GM18951 (cell line): Measurements from ENCODE around the gene KCNAB1.

Experiments used
- POLR2A ChIP-seq: IDR thresholded peaks from 4 replicates; pipeline ENCODE4 v1.6.1; 2011; ENCODE audit warnings: mild to moderate bottlenecking; ENCODE audit not compliant: insufficient read length, insufficient read depth; ENCODE audit errors: extremely low read depth
- in situ Hi-C: fragments of 300-500 bp; cut with MboI; formaldehyde crosslinking; loops from one replicate; pipeline ENCODE4 v1.12.0; 2022; ENCODE audit warnings: low sequenced_read_pairs, mixed read lengths, inconsistent platforms; ENCODE audit not compliant: unreplicated experiment

KCNAB1 gene

DNA sequence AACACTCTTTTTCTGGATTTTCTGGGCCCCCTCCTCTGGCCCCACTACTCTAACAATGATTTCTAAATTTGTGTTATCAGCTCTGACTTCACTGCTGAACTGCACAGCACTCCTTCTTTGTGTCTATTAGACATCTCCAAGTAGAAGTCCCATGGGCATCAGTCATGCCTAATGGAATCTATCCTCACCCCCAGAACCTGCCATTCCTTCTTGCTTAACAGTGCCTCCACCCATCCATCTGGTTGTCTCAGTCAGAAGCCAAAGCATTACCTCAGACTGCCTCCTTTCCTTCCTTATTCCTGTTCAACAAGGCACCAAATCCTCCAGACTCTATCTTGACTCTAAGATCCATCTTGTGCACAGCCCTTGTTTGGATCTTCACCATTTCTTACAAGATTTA lies 398.3 kb downstream of the KCNAB1 start:
- no peak for TF ChIP-seq POLR2A
- in situ Hi-C loops, result loop anchor here (25.0 kb wide), 1 partner anchor 356 kb away; no protein-coding TSS in a partner anchor

DNA sequence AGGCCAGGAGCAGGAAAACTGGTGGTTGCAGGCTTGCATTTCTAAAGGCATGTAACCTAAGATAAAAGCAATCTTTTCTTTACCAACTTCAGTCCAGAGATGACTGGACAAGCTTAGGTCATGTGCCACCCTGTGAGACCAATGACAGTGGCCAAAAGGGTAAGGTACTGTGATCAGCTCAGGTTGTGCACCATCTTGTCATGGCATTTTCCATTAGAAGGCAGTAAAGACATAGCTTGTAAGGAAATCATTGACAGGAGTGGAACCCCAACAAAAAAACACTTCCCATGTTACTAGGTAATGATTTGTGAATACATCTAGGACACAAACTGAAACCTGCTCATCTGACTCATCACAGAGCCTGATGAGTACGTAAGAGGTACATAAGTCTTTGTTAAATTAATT lies 399.4 kb downstream of the KCNAB1 start:
- in situ Hi-C loops, result loop anchor here (25.0 kb wide), 1 partner anchor 357 kb away; no protein-coding TSS in a partner anchor
- no peak for TF ChIP-seq POLR2A

DNA sequence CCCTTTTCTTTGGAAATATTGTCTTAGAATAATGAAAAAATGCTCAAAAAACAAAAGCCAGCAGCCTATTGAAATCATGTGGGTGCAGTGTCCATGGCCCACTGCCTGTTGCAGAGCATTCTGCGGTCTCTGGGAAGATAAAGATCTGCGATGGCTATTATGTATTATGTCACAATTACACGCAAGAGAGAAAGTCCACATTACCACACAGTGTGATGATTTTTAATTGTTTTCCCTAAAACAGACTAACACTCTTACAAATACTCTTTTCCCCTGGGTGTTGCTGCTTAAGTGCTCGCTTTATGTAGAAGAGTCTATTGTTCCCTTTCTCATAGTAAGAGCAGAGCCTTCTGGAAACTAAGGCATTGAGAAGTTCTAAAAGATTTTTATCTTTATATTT lies 402.3 kb downstream of the KCNAB1 start:
- TF ChIP-seq POLR2A, result no peak
- in situ Hi-C loops, result loop anchor here (25.0 kb wide), 1 partner anchor 360 kb away; no protein-coding TSS in a partner anchor

DNA sequence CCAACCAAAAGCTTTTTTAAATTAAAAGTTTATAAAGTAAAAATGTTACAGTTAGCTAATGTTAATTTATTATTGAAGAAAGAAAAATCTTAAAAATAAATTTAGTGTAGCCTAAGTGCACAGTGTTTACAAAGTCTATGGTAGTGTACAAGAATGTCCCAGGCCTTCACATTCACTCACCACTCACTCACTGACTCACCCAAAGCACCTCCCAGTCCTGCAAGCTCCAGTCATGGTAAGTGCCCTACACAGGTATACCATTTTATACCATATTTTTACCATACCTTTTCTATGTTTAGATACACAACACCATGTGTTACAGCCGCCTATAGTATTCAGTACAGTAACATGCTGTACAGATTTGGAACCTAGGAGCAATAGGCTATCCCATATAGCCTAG lies 405.4 kb downstream of the KCNAB1 start:
- in situ Hi-C loops, result loop anchor here (25.0 kb wide), 1 partner anchor 561 kb away; no protein-coding TSS in a partner anchor
- TF ChIP-seq POLR2A, result no peak

DNA sequence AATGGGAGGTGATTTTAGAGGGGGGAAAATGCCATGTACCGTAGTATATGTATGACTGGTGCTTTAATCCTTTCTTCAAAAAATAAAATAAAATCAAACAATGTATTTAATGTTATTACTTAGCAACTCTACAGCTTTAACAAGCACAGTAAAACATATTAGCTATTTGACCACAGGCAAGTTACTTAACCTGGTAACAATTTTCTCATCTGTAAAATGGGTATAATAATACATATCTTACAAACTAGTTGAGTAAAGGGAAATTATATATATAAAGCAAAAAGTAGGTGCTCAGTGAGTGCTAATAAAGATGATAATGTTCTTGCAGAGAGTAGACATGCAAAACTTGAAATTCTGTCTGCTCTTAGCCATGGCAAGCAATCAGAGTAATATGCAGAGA lies 406.7 kb downstream of the KCNAB1 start:
- TF ChIP-seq POLR2A, result no peak
- in situ Hi-C loops, result loop anchor here (25.0 kb wide), 1 partner anchor 560 kb away; no protein-coding TSS in a partner anchor

DNA sequence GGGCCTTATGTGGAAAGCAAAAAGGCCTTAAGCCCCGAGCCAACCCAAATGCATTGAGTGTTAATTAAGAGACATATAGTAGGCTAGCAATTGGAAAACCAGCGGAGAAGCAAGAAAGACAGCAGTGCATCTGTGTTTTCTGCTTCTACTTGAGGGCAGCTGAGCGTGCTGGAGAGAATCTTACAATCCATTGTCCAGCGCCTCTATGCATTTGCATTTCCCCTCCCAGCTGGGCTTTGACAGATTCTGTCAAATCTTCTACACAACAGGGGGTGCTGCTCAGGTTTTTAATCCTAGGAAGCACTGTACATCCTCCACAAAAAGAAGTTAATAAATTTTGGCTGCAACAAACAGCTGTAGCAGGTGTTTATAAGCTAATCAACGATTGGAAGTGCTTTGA lies 410.6 kb downstream of the KCNAB1 start:
- in situ Hi-C loops, result loop anchor here (25.0 kb wide), 1 partner anchor 556 kb away; no protein-coding TSS in a partner anchor

DNA sequence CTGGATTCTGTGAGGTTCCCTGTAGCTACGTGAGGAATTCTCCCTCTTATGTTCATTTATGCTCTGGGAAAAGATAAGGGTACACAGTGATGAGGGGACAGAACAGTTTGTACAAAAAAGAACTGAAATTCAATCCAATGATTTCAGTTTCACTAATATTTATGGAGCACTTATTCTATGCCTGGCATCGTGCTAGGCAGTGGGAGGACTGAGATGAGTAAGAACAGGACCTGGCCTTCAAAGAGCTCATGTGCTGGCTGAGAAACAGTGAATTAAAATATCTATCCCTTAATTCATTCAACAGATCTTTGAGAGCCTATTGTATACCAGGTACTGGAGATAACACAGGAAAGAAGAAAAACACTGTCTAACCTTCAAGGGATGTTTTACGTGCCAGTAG lies 412.4 kb downstream of the KCNAB1 start:
- in situ Hi-C loops, result loop anchor here (25.0 kb wide), 1 partner anchor 555 kb away; no protein-coding TSS in a partner anchor
- no peak for TF ChIP-seq POLR2A

More for the DNA sequence above, 410.6 kb downstream of the KCNAB1 start:
- TF ChIP-seq POLR2A, result no peak

DNA sequence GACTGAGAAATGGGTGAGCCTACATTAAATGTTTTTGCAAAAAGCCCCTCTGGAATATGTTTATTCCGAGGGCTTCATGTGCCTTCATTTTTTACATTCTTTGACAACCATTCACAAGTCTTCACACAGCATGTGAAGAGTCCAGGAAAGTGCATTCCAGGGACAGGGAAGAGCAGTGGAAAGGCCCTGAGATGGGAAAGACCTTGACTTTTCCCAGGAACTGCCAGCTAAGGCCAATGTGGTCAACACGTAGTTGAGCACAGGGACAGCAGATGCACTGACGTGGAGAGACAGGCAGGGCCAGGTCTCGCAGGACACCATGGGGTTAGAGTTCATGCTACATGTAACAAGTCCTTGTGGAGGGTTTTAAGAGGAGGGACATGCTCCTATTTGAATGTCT lies 412.8 kb downstream of the KCNAB1 start:
- TF ChIP-seq POLR2A, result no peak
- in situ Hi-C loops, result loop anchor here (25.0 kb wide), 1 partner anchor 554 kb away; no protein-coding TSS in a partner anchor

DNA sequence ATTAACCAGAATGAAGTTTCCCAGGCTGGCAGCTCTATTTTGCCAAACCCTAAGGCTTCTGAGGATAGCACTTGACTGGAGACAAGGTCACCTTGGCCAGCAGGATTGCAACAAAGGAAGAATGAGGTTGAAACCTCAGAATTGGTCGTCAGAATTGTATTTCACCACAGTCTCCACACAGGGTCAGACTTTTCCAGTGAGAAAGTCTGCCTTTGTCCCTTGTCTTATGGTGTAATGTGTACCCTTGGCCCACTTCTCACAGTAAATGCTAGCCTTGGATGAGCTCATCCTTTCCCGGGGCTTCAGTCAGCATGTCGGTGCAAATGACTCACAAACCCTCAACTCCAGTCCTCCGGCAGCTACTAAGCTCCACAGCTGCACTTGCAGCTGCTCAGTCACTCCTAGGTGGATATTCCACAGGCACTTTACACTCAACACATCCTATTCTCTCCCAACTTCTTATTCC lies 414.8 kb downstream of the KCNAB1 start:
- no peak for TF ChIP-seq POLR2A
- in situ Hi-C loops, result loop anchor here (25.0 kb wide), 1 partner anchor 552 kb away; no protein-coding TSS in a partner anchor

DNA sequence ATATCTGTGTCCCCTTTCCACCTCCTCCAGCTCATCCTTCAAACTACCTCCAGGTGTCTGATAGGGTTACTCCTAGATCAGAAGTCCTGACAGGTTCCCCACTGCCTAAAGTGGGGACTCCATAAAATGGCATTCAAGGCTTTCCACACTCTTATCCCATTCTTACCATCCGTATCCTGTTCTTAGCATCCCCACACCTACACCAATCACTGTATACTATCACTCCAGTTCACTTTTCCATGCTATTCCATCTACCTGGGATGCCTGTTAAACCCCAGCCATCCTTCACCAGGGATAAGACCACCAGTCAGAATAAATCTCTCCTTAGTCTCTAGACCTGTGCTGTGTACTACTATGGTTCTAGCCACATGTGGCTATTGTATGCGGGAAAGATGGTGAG lies 415.4 kb downstream of the KCNAB1 start:
- TF ChIP-seq POLR2A, result no peak
- in situ Hi-C loops, result loop anchor here (25.0 kb wide), 1 partner anchor 552 kb away; no protein-coding TSS in a partner anchor

DNA sequence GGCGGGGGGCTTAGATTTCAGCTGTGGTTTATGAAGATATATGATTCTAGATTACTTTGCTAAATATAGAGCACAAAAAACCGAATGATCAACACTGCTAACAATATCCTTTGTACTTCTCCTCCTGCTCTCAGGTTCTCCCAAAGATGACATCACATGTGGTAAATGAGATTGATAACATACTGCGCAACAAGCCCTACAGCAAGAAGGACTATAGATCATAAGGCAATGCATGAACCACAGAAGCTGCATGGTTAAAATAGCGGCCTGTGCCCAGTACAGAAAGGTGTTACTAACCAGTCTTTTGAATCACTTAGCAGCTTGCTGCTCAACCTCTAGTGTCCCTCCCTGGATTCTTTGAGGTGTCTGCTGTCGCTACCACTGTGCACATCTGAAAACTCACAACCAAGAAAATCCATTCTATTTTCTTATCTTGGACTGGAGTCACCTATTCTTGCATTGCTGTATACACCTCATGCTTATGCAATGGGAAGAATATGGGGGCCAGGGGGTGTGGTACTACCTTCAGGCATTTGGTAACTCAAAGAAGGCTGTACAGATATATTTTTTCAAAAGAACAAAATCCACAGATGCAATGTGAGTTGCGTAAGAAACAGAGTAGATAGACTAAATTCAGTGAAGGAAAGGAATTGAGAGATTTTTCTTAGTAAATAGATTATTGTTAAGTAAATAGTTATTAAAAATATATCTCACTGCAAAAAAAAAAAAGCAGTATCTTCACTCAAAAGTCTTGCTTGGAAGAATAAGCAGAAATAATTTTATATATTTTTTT lies 416.3 kb downstream of the KCNAB1 start:
- TF ChIP-seq POLR2A, result no peak
- in situ Hi-C loops, result loop anchor here (25.0 kb wide), 1 partner anchor 551 kb away; no protein-coding TSS in a partner anchor

DNA sequence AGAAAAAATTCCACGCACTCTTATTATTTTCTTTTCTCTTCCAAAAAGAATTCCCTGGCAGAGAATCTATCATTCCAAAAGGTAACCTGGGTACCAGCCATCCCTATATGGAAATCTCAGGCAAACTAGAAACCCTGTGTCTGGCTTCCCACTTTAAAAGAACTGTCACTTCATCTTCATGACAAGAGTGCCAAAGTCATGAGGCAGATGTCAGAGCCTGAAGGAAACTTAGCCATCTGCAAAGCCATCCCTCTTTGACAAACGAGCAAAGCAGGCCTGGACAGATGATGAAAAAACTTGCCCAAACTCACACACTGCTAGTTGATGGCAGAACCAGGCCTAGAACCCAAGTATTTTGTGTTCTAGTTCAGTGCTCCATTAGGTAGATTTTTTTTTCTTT lies 418.7 kb downstream of the KCNAB1 start:
- no peak for TF ChIP-seq POLR2A
- in situ Hi-C loops, result loop anchor here (25.0 kb wide), 1 partner anchor 548 kb away; no protein-coding TSS in a partner anchor

DNA sequence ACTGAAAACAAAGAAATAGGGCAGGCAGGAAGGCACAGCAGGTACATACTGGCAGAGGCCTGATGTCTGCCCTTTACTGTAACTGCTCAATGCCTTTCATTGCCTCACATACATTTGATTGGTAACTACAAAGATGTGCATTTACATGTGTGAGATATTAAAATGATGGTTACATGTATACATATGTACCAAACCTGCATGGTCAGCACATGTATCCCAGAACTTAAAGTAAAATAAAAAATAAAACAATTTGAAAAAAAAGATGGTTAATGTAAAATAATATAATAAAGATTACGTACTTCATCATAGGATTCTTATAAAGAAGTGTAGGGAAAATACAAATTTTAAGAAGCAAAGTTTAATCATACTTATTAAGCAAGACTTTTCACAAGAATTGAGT lies 419.4 kb downstream of the KCNAB1 start:
- no peak for TF ChIP-seq POLR2A
- in situ Hi-C loops, result loop anchor here (25.0 kb wide), 1 partner anchor 547 kb away; no protein-coding TSS in a partner anchor
